ENCODE data around the gene DNAJB1.
"Not testable (repeated sequence)": the region's sequence is repeated elsewhere in the genome, so short reads cannot be mapped to it uniquely, and the experiment has no call there.

The DNAJB1 gene
- 1,434 reads per million, percentile 100 among the genes with 10 or more reads in this experiment for total RNA-seq

DNA sequence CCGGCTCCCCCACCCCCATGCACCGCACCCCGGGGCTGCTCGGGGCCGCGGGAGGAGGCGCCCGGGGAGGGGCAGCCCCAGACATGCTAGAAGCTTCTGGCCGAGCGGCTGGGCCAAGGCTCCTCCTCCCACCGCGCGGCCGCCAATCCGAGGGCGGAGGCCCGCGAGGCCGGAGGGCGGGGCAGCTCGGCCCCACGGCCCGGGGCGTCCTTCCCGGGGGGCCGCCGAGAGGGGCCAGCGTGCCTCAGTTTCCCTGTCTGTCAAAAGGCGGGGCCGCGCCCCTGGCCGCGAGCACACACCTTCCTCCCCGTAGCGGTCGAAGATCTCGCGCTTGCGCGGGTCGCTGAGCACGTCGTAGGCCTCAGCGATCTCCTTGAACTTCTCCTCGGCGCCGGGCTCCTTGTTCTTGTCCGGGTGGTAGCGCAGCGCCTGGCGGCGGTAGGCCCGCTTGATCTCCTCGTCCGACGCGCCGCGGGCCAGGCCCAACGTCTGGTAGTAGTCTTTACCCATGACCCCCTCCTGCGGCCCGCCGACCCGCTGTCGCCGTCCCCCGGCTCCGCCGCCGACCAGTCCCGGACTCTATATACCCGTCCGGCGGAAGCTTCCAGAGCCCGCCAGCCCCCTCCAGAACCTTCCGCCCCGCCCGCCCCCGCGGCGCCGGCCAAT, at the start of gene DNAJB1:
Gene DNAJB1, minus strand, starts transcription at position 558 of the 666 bp plus-strand sequence. Its CDS starts 48 bp downstream, at position 510.
- peak; percentile 42 for DNase-seq

DNA sequence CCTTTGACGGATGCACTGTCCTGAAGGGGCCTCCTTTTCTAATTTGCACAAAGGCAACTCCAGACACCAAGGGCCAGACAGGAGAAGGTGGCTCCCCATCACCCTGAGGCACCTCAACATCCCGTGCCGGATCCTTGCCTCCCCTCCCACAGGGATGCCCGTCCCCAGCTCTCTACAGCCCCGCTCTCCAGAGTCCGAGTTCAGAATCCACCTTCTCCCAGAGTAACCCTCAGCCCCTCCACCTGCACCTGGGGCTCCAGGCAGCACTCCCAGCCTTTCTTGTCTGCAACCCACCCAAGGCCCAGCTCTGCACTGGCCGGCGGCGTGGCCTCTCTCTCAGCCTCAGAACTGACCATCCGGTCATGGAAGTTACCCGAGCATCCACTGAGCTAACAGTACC, 48.9 kb upstream of the DNAJB1 start:
- DNase-seq = no peak

DNA sequence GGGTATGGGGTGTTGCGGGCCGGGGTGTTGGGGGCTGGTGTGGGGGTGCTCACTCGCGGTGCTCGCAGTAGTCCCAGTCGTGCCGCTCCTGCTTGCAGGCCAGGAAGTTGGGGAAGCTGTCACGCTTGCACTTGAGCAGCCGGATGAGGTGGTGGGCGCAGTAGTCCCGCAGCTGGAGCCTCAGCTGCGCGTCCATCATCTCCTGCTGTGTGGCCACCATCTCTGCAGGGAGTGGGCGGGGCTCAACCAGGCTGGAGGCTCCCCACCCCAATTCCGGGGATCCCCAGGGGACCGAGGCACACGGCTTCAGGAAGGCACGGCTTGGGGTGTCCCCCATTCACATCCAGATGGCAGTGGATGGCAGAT, 48.5 kb upstream of the DNAJB1 start:
- DNase-seq = no peak

DNA sequence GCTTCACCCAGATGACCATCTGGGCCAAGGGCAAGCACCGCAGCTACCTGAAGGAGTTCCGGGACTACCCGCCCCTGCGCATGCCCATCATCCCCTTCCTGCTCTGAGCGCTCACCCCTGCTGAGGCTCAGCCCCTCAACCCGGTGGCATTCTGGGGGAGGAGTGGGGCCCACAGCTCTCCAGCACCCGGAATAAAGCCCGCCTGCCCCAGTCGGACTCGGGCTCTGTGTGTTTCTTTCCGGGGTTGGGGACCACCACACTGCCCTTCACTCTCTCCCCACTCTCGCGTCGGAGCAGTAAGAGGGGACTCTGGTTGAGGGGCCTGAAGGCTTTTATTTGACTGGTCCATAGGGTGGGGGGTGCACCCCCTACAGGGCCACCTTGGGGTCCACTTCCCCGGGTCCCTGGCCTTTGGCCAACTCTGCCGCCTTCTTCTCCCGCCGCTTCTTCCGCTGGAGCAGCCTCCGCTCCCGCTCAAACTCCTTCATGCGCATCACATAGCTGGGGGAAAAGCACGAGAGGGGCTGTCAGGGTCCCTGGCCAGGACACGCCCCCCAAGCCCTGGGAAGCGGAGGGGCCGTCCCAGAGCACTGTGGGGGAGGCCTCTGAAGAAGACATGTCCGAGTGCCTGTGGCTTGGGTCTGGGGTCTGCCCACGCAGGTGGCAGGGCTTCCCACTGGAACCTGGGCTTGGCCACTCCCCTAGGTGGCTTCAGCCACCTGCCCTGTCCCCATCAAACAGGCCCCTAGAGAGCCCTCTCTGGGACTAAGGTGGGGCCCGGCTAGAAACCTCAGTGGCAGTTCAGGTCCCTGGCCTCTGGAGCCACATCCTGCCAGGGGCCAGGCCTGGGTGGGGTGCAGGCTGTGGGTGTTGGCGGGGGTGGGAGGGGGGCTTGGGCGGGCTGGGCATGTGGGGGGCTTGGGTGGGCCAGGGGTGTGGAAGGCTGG, 47.8 kb upstream of the DNAJB1 start:
- DNase-seq = no peak

DNA sequence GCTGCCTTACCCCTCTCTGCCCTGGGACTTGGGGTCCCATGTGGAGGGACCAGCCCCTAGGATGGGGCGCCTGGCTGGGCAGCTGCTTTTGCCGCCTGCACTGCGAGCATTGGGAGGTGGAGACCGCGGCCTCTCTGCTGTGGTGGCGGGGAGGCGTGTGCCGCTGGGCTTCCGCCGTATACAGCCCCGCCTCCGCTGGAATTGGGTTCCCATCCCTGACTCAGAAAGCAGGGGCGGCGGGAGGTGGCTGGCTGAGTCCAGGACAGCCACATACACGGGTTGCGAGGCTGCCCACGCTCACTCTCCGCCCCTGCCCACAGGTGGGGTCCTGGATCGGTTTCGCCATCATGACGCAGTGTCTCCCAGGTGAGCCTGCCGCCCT, 47.1 kb upstream of the DNAJB1 start:
- DNase-seq = no peak

DNA sequence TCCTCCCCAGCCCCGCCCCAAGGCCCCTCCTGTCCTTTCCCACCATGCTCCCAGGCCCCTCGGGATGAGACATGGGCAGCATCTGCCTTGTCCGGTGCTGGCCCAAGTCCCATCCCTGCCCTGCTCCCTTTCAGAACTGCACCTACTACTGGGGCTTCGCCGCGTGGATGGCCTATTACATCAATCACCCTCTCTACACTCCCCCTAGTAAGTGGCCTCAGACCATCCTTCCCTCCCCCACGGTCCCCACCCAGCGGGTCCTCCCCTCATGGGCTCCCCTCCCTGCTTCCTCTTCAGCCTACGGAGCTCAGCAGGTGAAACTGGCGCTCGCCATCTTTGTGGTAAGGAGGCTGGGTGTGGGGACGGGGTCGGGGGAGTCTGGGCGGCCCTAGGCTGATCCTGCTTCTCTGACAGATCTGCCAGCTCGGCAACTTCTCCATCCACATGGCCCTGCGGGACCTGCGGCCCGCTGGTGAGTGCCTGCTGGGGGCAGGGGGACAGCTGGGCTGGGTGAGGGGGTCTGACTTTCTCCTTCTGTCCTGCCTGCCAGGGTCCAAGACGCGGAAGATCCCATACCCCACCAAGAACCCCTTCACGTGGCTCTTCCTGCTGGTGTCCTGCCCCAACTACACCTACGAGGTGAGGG, 46.6 kb upstream of the DNAJB1 start:
- DNase-seq = not testable (repeated sequence)

DNA sequence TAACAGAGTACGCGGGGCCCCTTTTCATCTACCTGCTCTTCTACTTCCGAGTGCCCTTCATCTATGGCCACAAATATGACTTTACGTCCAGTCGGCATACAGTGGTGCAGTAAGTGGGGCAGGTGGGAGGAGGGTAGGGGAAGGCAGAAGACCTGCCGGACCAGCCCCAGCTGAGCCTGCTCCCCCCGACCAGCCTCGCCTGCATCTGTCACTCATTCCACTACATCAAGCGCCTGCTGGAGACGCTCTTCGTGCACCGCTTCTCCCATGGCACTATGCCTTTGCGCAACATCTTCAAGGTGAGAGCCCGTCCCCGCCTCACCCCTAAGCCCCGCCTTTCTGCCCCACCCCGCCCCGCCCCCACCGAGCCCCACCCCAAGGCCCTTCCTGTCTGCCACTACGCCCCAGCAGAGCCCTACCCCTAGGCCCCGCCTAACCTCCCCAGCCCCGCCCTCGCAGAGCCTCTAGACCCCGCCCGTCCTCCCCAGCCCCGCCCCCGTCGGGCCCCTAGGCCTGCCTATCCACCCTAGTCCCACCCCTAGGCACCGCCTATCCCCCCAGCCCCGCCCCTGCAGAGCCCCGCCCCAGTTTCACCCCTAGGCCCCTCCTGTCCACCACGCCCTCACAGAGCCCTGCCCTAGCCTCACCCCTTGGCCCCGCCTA, 45.9 kb upstream of the DNAJB1 start:
- DNase-seq = no peak

DNA sequence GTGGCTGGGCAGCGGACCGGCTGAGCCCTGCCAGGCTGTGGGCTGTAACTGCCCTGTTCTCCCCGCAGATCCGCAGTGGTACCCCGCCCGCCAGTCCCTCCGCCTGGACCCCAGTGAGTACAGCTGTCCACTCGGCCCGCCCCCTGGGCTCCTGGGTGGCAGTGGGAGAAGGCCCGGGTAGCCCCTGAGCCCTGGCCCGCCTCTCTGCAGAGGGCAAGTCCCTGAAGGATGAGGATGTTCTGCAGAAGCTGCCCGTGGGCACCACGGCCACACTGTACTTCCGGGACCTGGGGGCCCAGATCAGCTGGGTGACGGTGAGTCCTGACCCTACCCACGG, 45.4 kb upstream of the DNAJB1 start:
- no peak for DNase-seq

DNA sequence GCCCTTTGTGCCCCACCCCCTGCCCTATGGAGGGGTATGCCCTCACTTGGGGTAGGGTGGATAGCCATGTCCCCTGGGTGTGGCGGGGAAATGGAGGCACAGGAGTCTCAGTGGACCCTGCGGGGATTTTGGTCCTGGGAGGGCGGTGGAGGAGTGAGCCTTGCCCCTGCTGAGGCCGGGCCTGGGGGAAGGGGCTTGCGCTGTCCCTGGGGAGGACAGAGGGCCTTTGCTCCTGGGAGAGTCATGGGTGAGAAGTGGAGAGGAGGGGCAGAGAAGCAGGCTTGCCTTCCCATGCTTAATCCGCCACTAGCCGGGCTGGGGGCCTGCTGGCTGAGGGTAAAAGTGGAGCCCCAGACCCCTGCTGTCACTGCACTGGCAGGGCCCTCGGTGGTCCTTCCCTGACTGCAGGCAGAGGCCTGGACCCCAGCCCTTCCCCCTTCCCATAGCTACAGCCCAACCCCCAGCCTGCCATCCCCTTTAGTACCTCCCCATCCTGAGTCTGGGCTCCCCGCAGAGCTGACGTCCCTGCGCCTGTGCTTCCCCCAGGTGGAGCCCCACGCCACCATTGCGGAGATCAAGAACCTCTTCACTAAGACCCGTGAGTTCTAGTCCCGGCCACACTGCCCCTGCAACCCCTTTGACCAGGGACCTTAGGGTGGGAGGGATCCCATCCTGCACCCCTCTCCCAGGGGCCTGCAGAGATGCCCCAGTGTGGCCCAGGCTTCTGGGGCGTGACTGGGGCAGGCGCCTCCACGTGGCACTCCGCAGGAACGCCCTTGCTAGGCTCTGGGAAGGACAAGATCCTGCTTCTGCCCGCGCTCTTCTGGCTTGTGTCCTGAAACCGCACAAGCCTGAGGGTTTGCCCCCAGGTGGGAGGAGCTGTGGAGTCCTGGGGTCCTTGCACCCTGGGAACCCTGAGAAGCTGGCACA, 44.7 kb upstream of the DNAJB1 start:
- DNase-seq = no peak

DNA sequence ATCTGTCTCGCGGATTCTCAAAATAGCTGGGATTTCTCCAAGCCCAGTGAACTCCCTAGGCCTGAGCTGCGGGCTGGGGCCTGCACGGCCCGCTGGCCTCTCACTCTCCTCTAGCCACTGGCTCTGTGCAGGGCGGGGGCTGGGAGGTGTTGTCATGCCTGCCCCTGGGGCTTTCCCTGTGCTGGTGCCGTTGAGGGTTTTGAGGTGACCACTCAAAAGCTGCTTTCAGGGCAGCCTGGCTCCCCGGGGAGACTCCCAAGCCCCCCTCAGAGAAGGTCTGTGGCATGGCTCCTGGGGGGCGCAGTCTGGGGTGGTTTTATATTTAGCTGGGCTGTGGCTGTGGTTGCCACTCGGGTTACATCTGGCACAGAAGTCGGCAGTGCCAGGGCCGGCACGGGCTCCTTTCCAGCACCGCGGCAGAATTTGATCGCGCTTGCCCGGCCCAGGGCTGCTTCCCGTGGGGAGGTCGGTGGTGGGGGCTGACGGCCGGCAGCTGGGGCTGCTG, 43.7 kb upstream of the DNAJB1 start:
- no peak for DNase-seq

DNA sequence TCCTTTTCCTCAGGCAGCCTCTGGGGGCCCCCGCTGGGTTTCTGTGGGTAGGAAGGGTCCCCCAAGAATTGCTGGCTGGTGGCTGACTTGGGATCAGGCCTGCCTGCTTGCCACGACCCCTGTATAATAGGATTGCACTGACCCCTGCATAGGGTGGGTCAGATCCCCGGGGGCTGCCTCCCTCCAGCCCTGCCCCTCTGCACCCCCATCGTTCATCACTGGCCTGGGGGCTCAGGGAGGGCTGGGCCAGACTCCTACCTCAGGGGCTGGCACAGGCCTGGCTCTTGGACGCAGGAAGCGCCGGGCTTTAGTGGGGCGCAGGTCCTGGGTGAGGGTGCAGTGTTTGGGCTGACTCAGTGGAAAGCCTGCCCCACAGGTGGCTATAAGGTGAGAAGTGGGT, 43.1 kb upstream of the DNAJB1 start:
- DNase-seq = no peak

DNA sequence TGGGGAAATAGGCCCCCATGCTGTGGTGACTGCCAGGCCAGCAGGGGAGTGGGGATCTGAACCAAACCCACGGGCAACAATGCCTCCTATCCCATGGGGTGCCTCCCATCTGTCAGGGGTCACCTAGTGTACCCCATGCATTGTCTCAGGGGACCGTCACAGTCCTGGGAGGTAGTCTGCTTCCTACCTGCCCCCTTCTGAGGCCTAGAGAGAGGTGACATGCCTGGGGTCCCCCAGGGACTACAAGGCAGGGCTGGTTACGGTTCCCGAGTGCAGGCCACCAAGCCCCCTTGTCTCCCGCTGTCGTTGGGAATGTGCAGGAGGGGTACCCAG, 42.5 kb upstream of the DNAJB1 start:
- no peak for DNase-seq

DNA sequence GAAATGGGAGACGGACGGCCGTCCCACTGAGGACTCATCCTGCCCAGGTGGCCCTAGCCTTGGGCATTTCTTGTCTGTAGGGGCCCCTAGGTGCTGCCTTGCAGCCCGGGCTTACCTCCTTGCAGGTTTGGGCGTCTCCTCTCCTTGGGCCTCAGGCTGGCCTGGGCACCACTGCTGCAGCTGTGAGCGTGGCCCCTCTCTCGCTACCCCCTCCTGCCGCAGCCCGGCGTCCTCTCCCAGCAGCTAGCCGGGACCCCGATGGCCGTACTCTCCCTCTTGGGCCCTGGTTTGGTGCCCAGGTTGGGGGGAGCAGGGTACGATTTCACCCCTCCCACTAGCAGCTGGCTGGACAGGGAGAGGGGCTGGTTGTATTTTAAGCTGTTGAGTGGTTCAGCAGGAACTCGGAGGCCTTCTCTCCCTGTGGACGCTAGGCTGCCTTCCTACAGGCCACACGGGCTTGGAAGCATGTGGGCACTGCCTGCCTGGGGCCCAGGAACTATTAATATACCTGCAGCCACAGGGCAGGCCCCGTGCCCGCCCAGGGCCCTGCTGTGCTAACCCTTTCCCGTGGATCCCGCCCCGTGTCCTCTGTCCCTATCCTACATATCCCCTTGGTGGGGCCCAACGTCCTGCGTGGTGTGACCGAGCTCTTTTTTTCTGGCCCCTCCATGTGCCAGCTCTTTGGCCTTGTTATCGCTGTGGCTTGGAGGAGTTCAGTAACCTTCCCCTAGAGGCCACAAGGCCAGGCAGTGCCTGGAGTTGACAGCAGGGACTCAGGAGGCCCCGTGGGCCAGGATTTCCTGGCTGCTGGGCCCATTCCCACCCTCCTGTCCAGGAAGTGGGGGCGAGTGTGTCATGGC, 41.9 kb upstream of the DNAJB1 start:
- no peak for DNase-seq

DNA sequence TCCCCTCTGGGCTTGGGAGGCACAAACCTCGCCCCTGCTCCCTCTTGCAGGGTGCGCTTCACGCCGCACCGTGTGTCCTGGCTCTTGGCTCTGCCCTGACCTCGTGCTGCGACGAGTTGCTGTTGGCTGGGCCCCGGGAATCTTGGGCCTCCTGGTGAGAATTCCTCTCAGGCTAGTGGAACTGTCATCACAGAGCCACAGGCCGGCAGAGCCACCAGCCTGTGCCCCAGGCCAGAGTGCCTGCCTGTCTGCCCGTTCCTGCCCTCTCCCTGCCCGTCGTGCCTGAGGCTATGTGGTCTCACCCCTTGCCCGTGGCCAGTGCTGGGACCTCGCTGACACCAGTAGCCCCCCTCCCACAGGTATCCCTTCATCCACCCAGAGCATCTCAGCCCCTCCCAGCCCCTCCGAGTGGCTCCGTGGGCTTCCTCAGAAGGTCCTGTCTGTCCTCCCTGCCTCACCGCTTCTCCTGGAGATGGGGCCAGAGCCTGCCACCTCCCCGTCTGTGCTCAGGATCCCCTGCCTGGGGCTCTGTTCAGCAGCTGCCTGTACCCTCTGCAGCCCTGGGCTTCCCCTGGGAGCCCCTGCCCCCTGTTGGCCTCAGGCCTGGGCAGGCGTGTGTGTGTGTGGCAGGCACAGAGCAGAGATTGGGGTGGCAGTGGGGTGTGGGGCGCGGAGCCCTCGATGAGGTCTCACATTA, 40.3 kb upstream of the DNAJB1 start:
- DNase-seq = no peak

DNA sequence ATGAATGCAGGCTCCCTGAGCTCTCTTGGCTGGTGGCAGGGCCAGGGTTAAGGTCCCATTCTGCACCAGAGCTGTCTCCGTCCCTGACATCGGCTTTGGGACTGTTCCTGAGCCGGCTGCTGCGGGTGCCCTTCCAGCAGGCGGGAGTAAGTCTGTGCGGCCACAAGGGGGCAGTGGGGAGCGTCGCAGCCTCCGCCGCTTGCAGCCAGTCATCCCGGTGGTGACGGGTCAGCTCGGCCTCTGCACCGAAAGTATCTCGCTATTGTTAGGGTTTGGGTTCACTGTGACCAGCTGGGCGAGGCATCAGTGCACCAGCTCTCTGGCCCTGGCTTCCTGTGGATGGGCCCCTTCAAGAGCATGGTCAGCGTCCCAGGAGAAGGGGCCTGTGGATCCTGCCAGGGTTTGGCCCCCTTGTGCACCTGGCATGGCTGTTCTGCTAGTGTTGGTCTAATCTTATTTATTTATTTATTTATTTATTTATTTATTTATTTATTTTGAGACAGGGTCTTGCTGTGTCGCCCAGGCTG, 38.5 kb upstream of the DNAJB1 start:
- peak; percentile 67 for DNase-seq

DNA sequence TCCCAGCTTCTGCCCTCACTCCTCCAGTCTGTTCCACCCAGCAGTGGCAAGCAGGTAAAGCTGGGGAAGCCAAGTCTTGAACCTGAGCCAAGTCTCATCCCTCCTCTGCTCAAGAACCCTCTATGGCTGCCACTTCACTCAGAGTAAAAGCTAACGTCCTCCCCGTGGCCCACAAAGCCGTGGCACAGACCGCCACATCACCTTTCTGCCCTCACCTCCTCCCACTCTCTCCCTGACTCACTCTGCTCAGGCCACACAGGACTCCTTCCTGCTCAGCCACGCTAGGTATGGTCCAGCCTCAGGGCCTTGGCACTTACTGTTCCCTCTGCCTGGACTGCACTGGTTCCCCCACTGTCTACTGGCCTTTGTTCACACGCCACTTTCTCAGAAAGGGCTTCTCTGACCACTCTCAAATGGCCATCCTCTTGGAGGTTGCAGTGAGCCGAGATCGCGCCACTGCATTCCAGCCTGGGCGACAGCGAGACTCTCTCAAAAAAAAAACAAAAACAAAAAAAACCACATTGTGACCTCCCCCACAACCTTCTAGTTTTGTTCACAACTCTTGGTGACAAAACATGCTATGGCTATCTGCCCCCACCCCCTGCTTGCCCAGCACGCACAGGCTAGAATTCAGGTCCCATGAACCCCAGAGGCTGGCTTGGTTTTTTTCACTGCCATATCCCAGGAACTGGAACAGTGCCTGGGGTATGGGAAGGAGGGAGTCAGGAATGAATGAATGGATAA, 37.9 kb upstream of the DNAJB1 start:
- DNase-seq = no peak

DNA sequence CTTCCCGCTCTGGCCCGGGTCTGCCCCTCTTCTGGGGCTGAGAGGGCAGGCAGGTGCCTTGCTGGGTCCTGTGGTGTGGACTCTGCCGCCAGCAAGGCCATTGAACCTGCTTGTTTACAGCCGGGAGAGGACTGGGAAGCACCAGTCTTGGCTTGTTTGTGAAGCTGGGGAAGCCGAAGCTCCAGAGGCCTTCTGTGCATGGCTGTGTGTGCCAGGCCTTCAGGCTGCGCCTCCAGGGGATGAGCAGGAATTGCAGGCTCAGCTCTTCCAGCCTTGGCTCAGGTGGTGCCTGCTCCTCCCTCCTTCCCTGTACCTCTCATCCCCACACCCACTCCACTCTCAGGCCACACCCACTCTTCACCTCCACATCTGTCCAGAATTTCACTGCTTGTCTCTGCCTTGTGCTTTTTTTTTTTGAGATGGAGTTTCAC, 36.2 kb upstream of the DNAJB1 start:
- no peak for DNase-seq

DNA sequence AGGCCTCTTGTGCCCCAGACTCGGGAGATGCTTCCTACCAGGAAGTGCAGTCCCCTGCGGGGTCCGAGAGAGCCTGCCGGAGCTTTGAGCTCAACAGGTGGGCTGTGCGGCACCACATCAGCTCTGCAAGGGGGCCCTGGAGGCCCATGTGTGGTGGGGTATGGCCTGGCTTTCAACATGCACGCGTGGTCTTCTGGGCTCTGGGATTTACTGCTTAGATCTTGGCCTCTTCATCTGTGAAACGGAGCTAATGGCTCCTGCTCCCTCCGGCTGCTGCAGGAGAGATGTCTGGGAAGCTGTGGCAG, 35.7 kb upstream of the DNAJB1 start:
- DNase-seq = no peak
